Stomach smooth muscle (tissue), 2 donors: Measurements from ENCODE around the gene ALDH1A2.

ENCODE experiments used
- H3K27ac ChIP-seq: one replicate; pipeline ENCODE4 v1.7.0; 2013; ENCODE audit warnings: mild to moderate bottlenecking, low read length, inconsistent platforms
- H3K27me3 ChIP-seq, 2 donors: one replicate each; pipeline ENCODE4 v1.7.0; 2013; ENCODE audit warnings: low read length in 2 of 2; ENCODE audit not compliant: insufficient read depth in 2 of 2, control insufficient read depth in 1 of 2
- H3K36me3 ChIP-seq, 2 donors: one replicate each; pipeline ENCODE4 v1.7.0; 2013; ENCODE audit warnings: low read length in 2 of 2; ENCODE audit not compliant: control insufficient read depth in 2 of 2, insufficient read depth in 2 of 2
- H3K4me1 ChIP-seq: one replicate; pipeline ENCODE4 v1.7.0; 2013; ENCODE audit warnings: low read length; ENCODE audit not compliant: control insufficient read depth, insufficient read depth
- H3K4me3 ChIP-seq, 2 donors: one replicate each; pipeline ENCODE4 v1.7.0; 2013; ENCODE audit warnings: low read length in 2 of 2
- H3K9ac ChIP-seq, 2 donors: one replicate each; pipeline ENCODE4 v1.7.0; 2013; ENCODE audit warnings: low read length in 2 of 2, mild to moderate bottlenecking in 1 of 2
- H3K9me3 ChIP-seq, 2 donors: one replicate each; pipeline ENCODE4 v1.7.0; 2013; ENCODE audit warnings: low read length in 2 of 2; ENCODE audit not compliant: control insufficient read depth in 2 of 2
- donor health status: healthy.
- donor health status: Pancreatic carcinoma.

The ALDH1A2 gene

DNA sequence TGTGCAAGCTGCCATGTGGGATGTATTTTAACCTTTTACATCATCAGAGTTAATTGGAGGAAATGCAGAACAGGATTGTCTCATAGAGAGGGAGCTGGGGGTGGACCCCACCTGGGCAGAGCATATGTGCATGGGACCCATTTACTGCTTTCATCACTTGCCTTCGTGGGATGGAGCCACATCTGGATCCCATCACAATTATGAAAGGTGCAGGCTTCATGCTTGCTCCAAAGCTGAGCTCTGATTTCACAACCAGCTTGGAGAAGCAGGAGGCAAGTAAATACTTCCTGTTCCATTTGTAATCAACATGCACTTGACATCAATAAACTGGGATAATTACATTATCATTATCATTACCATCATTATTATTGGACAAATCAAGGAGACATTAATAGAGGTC lies 161.9 kb downstream of the ALDH1A2 start:
- Histone ChIP-seq H3K4me3 (no peak overlapping the region), H3K4me1 (no peaks in the 10 kb centered on the region), H3K36me3 (no peaks in the 10 kb centered on the region), H3K27ac (no peak overlapping the region), H3K27me3 (no peaks in the 10 kb centered on the region), H3K9ac (no peak overlapping the region), H3K9me3 (no peaks in the 10 kb centered on the region)
